Jurkat, Clone E6-1 (cell line): ENCODE measurements around the gene SLC37A1.

Experiments used
- DNase-seq: peaks from one replicate; pipeline ENCODE4 v3.0.0-alpha.2; 2011; ENCODE audit warnings: low read depth, low spot score
- H3K4me3 ChIP-seq: 2 replicates; pipeline ENCODE4 v1.5.1; 2011; ENCODE audit warnings: mild to moderate bottlenecking, low read length, control low read depth, moderate library complexity

The SLC37A1 gene

GRCh38 chr21:42537106-42537742 lies 23.6 kb downstream of the SLC37A1 start:
- no peak overlapping the region for H3K4me3 ChIP-seq
- DNase-seq = no peak

GRCh38 chr21:42538479-42539275 lies 25.0 kb downstream of the SLC37A1 start:
- H3K4me3 ChIP-seq = no peak overlapping the region
- no peak for DNase-seq

- no peak overlapping the region for H3K4me3 ChIP-seq
Observed at GRCh38 chr21:42539342-42539741, 25.7 kb downstream of the SLC37A1 start.

GRCh38 chr21:42539931-42540343 lies 26.3 kb downstream of the SLC37A1 start:
- no peak overlapping the region for H3K4me3 ChIP-seq
- DNase-seq = no peak

More at GRCh38 chr21:42539342-42539741, 25.7 kb downstream of the SLC37A1 start:
- DNase-seq = no peak

GRCh38 chr21:42540396-42540795 lies 26.7 kb downstream of the SLC37A1 start:
- DNase-seq = no peak
- no peak overlapping the region for H3K4me3 ChIP-seq

GRCh38 chr21:42541174-42541573 lies 27.5 kb downstream of the SLC37A1 start:
- DNase-seq = no peak
- no peak overlapping the region for H3K4me3 ChIP-seq

GRCh38 chr21:42541618-42542017 lies 28.0 kb downstream of the SLC37A1 start:
- no peak for DNase-seq
- H3K4me3 ChIP-seq = no peak overlapping the region

- DNase-seq = no peak
- H3K4me3 ChIP-seq = no peak overlapping the region
Observed at GRCh38 chr21:42542196-42542595, 28.5 kb downstream of the SLC37A1 start.

- H3K4me3 ChIP-seq = no peak overlapping the region
- DNase-seq = no peak
Observed at GRCh38 chr21:42542596-42542995, 28.9 kb downstream of the SLC37A1 start.

GRCh38 chr21:42543106-42543847 lies 29.6 kb downstream of the SLC37A1 start:
- no peak overlapping the region for H3K4me3 ChIP-seq
- no peak for DNase-seq

GRCh38 chr21:42544544-42544943 lies 30.9 kb downstream of the SLC37A1 start:
- no peak overlapping the region for H3K4me3 ChIP-seq
- DNase-seq = no peak

GRCh38 chr21:42545317-42545716 lies 31.7 kb downstream of the SLC37A1 start:
- no peak overlapping the region for H3K4me3 ChIP-seq
- DNase-seq = no peak

- no peak for DNase-seq
Observed at GRCh38 chr21:42545745-42546144, 32.1 kb downstream of the SLC37A1 start.

GRCh38 chr21:42546433-42546832 lies 32.8 kb downstream of the SLC37A1 start:
- no peak overlapping the region for H3K4me3 ChIP-seq
- DNase-seq = no peak

More at GRCh38 chr21:42545745-42546144, 32.1 kb downstream of the SLC37A1 start:
- no peak overlapping the region for H3K4me3 ChIP-seq

- H3K4me3 ChIP-seq = no peak overlapping the region
- no peak for DNase-seq
Observed at GRCh38 chr21:42547001-42547905, 33.6 kb downstream of the SLC37A1 start.

- no peak overlapping the region for H3K4me3 ChIP-seq
- DNase-seq = no peak
Observed at GRCh38 chr21:42547906-42548365, 34.3 kb downstream of the SLC37A1 start.

GRCh38 chr21:42548687-42549406 lies 35.2 kb downstream of the SLC37A1 start:
- DNase-seq = no peak
- H3K4me3 ChIP-seq = no peak overlapping the region

GRCh38 chr21:42550817-42551216 lies 37.2 kb downstream of the SLC37A1 start:
- DNase-seq = no peak
- no peak overlapping the region for H3K4me3 ChIP-seq
